Endothelial cell of umbilical vein (primary cell): ENCODE data around the gene HK1. TPM values are rescaled to one million over a fixed set of nuclear protein-coding genes. Genes with fewer than 3 reads are reported as not detected.

Experiments
- BruUV-seq: library from RNA; stranded (reverse); fragments of 400-500 nt; replicated peaks from 2 replicates; lab custom pipeline; 2021; lab: Mats Ljungman, UMichigan
- CTCF ChIA-PET: fragments of 300-600, 350-600 bp; sonication (Branson Sonifier 250); formaldehyde crosslinking; loops from one replicate; lab custom pipeline; 2021; ENCODE audit warnings: antibody characterized with exemption, inconsistent platforms; lab: Charles Lee
- POLR2A ChIA-PET: fragments of 300-600, 350-600 bp; sonication (Branson Sonifier 250); formaldehyde crosslinking; loops from one replicate; lab custom pipeline; 2021; ENCODE audit warnings: antibody characterized with exemption, inconsistent platforms; lab: Charles Lee
- DNase-seq: peaks from one replicate; pipeline ENCODE4 v3.0.0-alpha.2; 2011; ENCODE audit warnings: low read depth, low spot score
- FAIRE-seq: peaks from 2 replicates; lab custom pipeline; 2011; peaks lifted over from hg19 to GRCh38; lab: Jason Lieb, UNC
- H2AFZ ChIP-seq: 2 replicates; pipeline ENCODE4 v1.6.0; 2012; ENCODE audit warnings: low read depth, low read length, control low read depth, inconsistent platforms
- H3K27ac ChIP-seq: 2 replicates; pipeline ENCODE4 v1.5.1; 2011; ENCODE audit warnings: low read depth, mild to moderate bottlenecking, control low read depth, low read length, moderate library complexity; ENCODE audit not compliant: insufficient read depth
- H3K27me3 ChIP-seq, 2 experiments: 2 replicates each; pipeline versions ENCODE4 v1.6.0 to v1.6.1; 2011; ENCODE audit warnings: low read length in 2 of 2, mixed read lengths in 1 of 2; ENCODE audit not compliant: control insufficient read depth in 2 of 2, insufficient read depth in 2 of 2
- H3K36me3 ChIP-seq, 2 experiments: 2 replicates in 1 of 2; 3 replicates in 1 of 2; pipeline ENCODE4 v1.5.1; 2011; ENCODE audit warnings: low read length in 2 of 2, mild to moderate bottlenecking in 1 of 2, moderate library complexity in 1 of 2; ENCODE audit not compliant: control insufficient read depth in 2 of 2, insufficient read depth in 2 of 2; ENCODE audit errors: extremely low read depth in 1 of 2
- H3K4me1 ChIP-seq: 3 replicates; pipeline ENCODE4 v1.5.1; 2011; ENCODE audit warnings: mild to moderate bottlenecking, low read length; ENCODE audit not compliant: control insufficient read depth, insufficient read depth; ENCODE audit errors: extremely low read depth
- H3K4me2 ChIP-seq: 2 replicates; pipeline ENCODE4 v1.6.1; 2011; ENCODE audit warnings: low read length, control low read depth, mixed read lengths; ENCODE audit not compliant: insufficient read depth
- H3K4me3 ChIP-seq, 3 experiments: fragments of 200-600 bp in 1 of 3; sonication (generic), shearing (Covaris generic) in 1 of 3; replicated peaks in 1 of 3; 2 replicates each; pipeline ENCODE4 v1.5.1; 2011 to 2016; ENCODE audit warnings: control low read depth in 3 of 3, low read length in 3 of 3, mild to moderate bottlenecking in 2 of 3, inconsistent platforms in 1 of 3, low read depth in 1 of 3, moderate library complexity in 1 of 3; ENCODE audit not compliant: insufficient read depth in 1 of 3
- H3K79me2 ChIP-seq: 2 replicates; pipeline ENCODE4 v1.6.0; 2012; ENCODE audit warnings: low read length, inconsistent platforms; ENCODE audit not compliant: control insufficient read depth, insufficient read depth
- H3K9ac ChIP-seq: replicated peaks from 2 replicates; pipeline ENCODE3; 2011; ENCODE audit warnings: low read length, control low read depth; ENCODE audit not compliant: insufficient read depth; ENCODE audit errors: extremely low read depth
- H3K9me1 ChIP-seq: replicated peaks from 3 replicates; pipeline ENCODE4 v1.6.0; 2011; ENCODE audit warnings: mild to moderate bottlenecking, low read length; ENCODE audit not compliant: control insufficient read depth, insufficient read depth; ENCODE audit errors: extremely low read depth
- H3K9me3 ChIP-seq: replicated peaks from 2 replicates; pipeline ENCODE4 v1.5.1; 2012; ENCODE audit warnings: low read length, inconsistent platforms; ENCODE audit not compliant: control insufficient read depth, insufficient read depth
- H4K20me1 ChIP-seq: replicated peaks from 2 replicates; pipeline ENCODE3; 2011; ENCODE audit warnings: mild to moderate bottlenecking, low read length; ENCODE audit not compliant: control insufficient read depth, insufficient read depth; ENCODE audit errors: extremely low read depth
- EZH2 ChIP-seq: IDR thresholded peaks from 2 replicates; pipeline ENCODE4 v1.6.1; 2012; ENCODE audit warnings: borderline replicate concordance, low read depth, mild to moderate bottlenecking, moderate library complexity, low read length, inconsistent platforms; ENCODE audit not compliant: severe bottlenecking
- FOS ChIP-seq: IDR thresholded peaks from 2 replicates; pipeline ENCODE4 v1.6.1; 2011; ENCODE audit warnings: mild to moderate bottlenecking, low read length, moderate library complexity, borderline replicate concordance; ENCODE audit not compliant: insufficient read depth
- GATA2 ChIP-seq: IDR thresholded peaks from 2 replicates; pipeline ENCODE4 v1.7.0; 2011; ENCODE audit warnings: low read depth, mild to moderate bottlenecking, moderate library complexity, mixed read lengths, low read length; ENCODE audit not compliant: insufficient read length, insufficient read depth
- JUN ChIP-seq: IDR thresholded peaks from 2 replicates; pipeline ENCODE4 v1.6.1; 2011; ENCODE audit warnings: borderline replicate concordance, low read depth; ENCODE audit not compliant: insufficient read length, insufficient read depth
- MYC ChIP-seq: IDR thresholded peaks from one replicate; pipeline ENCODE4 v1.6.1; 2011; ENCODE audit warnings: mild to moderate bottlenecking, low read depth, low read length
- POLR2A ChIP-seq: IDR thresholded peaks from 2 replicates; pipeline ENCODE4 v1.6.1; 2012; ENCODE audit warnings: low read depth, mild to moderate bottlenecking, control low read depth, low read length
- POLR2AphosphoS5 ChIP-seq: IDR thresholded peaks from 2 replicates; pipeline ENCODE4 v1.6.1; 2012; ENCODE audit warnings: low read depth, mild to moderate bottlenecking, control low read depth, low read length, moderate library complexity; ENCODE audit not compliant: insufficient read depth
- dilution Hi-C: fragments of 300-500 bp; cut with MboI; formaldehyde crosslinking; loops from one replicate; pipeline ENCODE4 v1.15.0; 2019; ENCODE audit warnings: low sequenced_read_pairs; ENCODE audit not compliant: extremely low pct_ligation_motif_present
- intact Hi-C: fragments of 100-400 bp; cut with micrococcal nuclease; formaldehyde crosslinking; loops from one replicate; pipeline ENCODE4 v1.10.0; 2022
- polyA plus RNA-seq, 4 experiments: library from polyadenylated mRNA; depleted of rRNA in 3 of 4; stranded (reverse) in 3 of 4; unstranded in 1 of 4; fragments of >200 nt; gene quantifications; 2 replicates each; pipeline versions ENCODE4 v1.2.1 to v1.2.3, GENCODE V29; 2011 to 2012; ENCODE audit warnings: missing spikeins in 1 of 4
- total RNA-seq: library from RNA; stranded (reverse); gene quantifications from 2 replicates; pipeline ENCODE4 v1.2.3, GENCODE V29; 2021
- TF ChIP-seq, protein P1 (sequence below), 2 donors: IDR thresholded peaks; 1 replicate in 1 of 2; 2 replicates in 1 of 2; pipeline ENCODE4 v1.5.1; 2011; ENCODE audit warnings: low read length in 2 of 2, mild to moderate bottlenecking in 2 of 2, moderate library complexity in 2 of 2, control low read depth in 1 of 2, inconsistent platforms in 1 of 2, low read depth in 1 of 2; ENCODE audit not compliant: insufficient read depth in 1 of 2; ENCODE audit errors: extremely low read depth in 1 of 2
- TF ChIP-seq, protein P2 (sequence below): IDR thresholded peaks from 2 replicates; pipeline ENCODE4 v1.6.1; 2011; ENCODE audit not compliant: insufficient read depth, insufficient read length

The HK1 gene
- total and polyA plus RNA-seq, 2 donors (not counting 3 experiments of a cell fraction or from before 2014, with no cell fraction given), result 50.8 to 121 TPM

DNA sequence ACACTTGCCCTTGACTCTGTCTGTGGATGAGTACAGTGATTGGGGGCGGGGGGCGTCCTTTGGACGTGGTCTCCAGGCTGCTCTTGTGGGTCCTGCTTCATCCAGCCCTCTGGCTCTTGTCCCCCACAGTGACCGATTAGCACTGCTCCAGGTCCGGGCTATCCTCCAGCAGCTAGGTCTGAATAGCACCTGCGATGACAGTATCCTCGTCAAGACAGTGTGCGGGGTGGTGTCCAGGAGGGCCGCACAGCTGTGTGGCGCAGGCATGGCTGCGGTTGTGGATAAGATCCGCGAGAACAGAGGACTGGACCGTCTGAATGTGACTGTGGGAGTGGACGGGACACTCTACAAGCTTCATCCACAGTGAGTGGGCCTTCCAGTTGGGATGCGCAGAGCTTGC lies 120.2 kb downstream of the HK1 start:
- no peak overlapping the region for H3K27ac ChIP-seq
- no peak for TF ChIP-seq JUN
- TF ChIP-seq, protein P1, sequence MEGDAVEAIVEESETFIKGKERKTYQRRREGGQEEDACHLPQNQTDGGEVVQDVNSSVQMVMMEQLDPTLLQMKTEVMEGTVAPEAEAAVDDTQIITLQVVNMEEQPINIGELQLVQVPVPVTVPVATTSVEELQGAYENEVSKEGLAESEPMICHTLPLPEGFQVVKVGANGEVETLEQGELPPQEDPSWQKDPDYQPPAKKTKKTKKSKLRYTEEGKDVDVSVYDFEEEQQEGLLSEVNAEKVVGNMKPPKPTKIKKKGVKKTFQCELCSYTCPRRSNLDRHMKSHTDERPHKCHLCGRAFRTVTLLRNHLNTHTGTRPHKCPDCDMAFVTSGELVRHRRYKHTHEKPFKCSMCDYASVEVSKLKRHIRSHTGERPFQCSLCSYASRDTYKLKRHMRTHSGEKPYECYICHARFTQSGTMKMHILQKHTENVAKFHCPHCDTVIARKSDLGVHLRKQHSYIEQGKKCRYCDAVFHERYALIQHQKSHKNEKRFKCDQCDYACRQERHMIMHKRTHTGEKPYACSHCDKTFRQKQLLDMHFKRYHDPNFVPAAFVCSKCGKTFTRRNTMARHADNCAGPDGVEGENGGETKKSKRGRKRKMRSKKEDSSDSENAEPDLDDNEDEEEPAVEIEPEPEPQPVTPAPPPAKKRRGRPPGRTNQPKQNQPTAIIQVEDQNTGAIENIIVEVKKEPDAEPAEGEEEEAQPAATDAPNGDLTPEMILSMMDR (IDR thresholded peaks at IDR 0.05; ENCODE audit: extremely low read depth in 1 of 2, insufficient read depth in 1 of 2, low read depth in 1 of 2, low read length in 2 of 2), result no peak
- no peak for TF ChIP-seq EZH2
- no peak for TF ChIP-seq POLR2A
- H2AFZ ChIP-seq, result no peak overlapping the region
- no peaks in the 10 kb centered on the region for H3K79me2 ChIP-seq
- no TSS peak for BruUV-seq
- no peak overlapping the region for H3K9ac ChIP-seq
- DNase-seq, result no peak
- intact Hi-C loops (no loop called here), dilution Hi-C loops (loop anchor here (25.0 kb wide), 1 partner anchor 161 kb away; no protein-coding TSS in a partner anchor)
- H3K4me2 ChIP-seq, result no peak overlapping the region
- no peaks in the 10 kb centered on the region for H3K9me3 ChIP-seq
- no peaks in the 10 kb centered on the region for H3K9me1 ChIP-seq
- ChIA-PET CTCF (interaction anchor here (0.8 to 2.5 kb wide), 5 partner anchors 9 to 167 kb away, joined by 3 to 16 read pairs (median 3); no protein-coding TSS in a partner anchor), POLR2A (no interaction called here)
- no peak for FAIRE-seq
- H3K36me3 ChIP-seq, result peaks cover 6 to 16% of the 10 kb centered on the region in 2 experiments
- no peaks in the 10 kb centered on the region for H4K20me1 ChIP-seq
- H3K4me3 ChIP-seq, result no peak overlapping the region
- H3K27me3 ChIP-seq, result no peaks in the 10 kb centered on the region
- H3K4me1 ChIP-seq, result no peaks in the 10 kb centered on the region

DNA sequence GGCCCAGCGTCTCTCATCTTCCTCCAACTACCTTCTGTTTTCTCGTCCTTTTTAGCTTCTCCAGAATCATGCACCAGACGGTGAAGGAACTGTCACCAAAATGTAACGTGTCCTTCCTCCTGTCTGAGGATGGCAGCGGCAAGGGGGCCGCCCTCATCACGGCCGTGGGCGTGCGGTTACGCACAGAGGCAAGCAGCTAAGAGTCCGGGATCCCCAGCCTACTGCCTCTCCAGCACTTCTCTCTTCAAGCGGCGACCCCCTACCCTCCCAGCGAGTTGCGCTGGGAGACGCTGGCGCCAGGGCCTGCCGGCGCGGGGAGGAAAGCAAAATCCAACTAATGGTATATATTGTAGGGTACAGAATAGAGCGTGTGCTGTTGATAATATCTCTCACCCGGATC lies 122.6 kb downstream of the HK1 start:
- no peaks in the 10 kb centered on the region for H3K9me1 ChIP-seq
- POLR2A ChIA-PET, result no interaction called here
- intact Hi-C loops, result no loop called here

More for the DNA sequence above, 122.6 kb downstream of the HK1 start:
- no peaks in the 10 kb centered on the region for H3K79me2 ChIP-seq
- no peaks in the 10 kb centered on the region for H3K4me1 ChIP-seq
- H3K27ac ChIP-seq, result no peak overlapping the region
- TF ChIP-seq, protein P1 (IDR thresholded peaks at IDR 0.05; ENCODE audit: extremely low read depth in 1 of 2, insufficient read depth in 1 of 2, low read depth in 1 of 2, low read length in 2 of 2), result no peak
- TF ChIP-seq POLR2A (no peak), MYC (no peak), EZH2 (no peak), JUN (no peak), GATA2 (no peak), FOS (no peak), POLR2AphosphoS5 (no peak)
- TF ChIP-seq, protein P2, sequence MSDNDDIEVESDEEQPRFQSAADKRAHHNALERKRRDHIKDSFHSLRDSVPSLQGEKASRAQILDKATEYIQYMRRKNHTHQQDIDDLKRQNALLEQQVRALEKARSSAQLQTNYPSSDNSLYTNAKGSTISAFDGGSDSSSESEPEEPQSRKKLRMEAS, result no peak
- H2AFZ ChIP-seq, result no peak overlapping the region
- H3K36me3 ChIP-seq, result peaks cover 6 to 14% of the 10 kb centered on the region in 2 experiments
- H3K27me3 ChIP-seq, result no peaks in the 10 kb centered on the region
- BruUV-seq, result no TSS peak
- H3K4me3 ChIP-seq, result no peak overlapping the region
- no peak for DNase-seq
- H4K20me1 ChIP-seq, result no peaks in the 10 kb centered on the region
- CTCF ChIA-PET, result no interaction called here
- no peak overlapping the region for H3K9ac ChIP-seq
- dilution Hi-C loops, result no loop called here
- no peaks in the 10 kb centered on the region for H3K9me3 ChIP-seq
- no peak for FAIRE-seq
- H3K4me2 ChIP-seq, result no peak overlapping the region
